HEK293 (cell line): Measurements from ENCODE around the gene OR2A2.

Experiments used
- CTCF ChIA-PET: fragments of 350-600 bp; formaldehyde crosslinking; extraction: SDS; loops from one replicate; lab custom pipeline; 2021; ENCODE audit warnings: antibody characterized with exemption; lab: Yijun Ruan, JAX
- POLR2A ChIA-PET: fragments of 300-600 bp; formaldehyde crosslinking; extraction: SDS; loops from one replicate; lab custom pipeline; 2020; ENCODE audit warnings: antibody characterized with exemption, inconsistent platforms; lab: Yijun Ruan, JAX
- H3K27ac ChIP-seq: fragments of 200-500 bp; sonication (Bioruptor generic); 2 replicates; pipeline ENCODE4 v1.5.1; 2014; ENCODE audit warnings: low read depth, low read length, control low read depth, inconsistent platforms; ENCODE audit errors: extremely low read depth
- H3K36me3 ChIP-seq, 2 experiments: fragments of 200-500 bp in 1 of 2; sonication (Bioruptor generic) in 1 of 2; 1 replicate in 1 of 2; 2 replicates in 1 of 2; pipeline ENCODE4 v1.5.1; 2014 to 2017; ENCODE audit warnings: inconsistent platforms in 2 of 2, low read length in 2 of 2; ENCODE audit not compliant: control insufficient read depth in 2 of 2, insufficient read depth in 1 of 2
- H3K4me1 ChIP-seq: fragments of 200-500 bp; sonication (Bioruptor generic); 2 replicates; pipeline ENCODE4 v1.5.1; 2014; ENCODE audit warnings: mild to moderate bottlenecking, low read length, inconsistent platforms; ENCODE audit not compliant: control insufficient read depth, insufficient read depth
- H3K4me3 ChIP-seq: 2 replicates; pipeline ENCODE4 v1.5.1; 2011; ENCODE audit warnings: low read depth, mild to moderate bottlenecking, control low read depth, low read length, moderate library complexity
- H3K9me3 ChIP-seq: fragments of 200-500 bp; sonication (Bioruptor generic); 2 replicates; pipeline ENCODE4 v1.5.1; 2014; ENCODE audit warnings: low read depth, low read length, inconsistent platforms; ENCODE audit not compliant: control insufficient read depth, insufficient read depth
- BCL11A ChIP-seq: fragments of 450-650 bp; formaldehyde crosslinking; IDR thresholded peaks from 2 replicates; pipeline ENCODE4 v1.5.1; 2016; ENCODE audit warnings: low read depth, missing biosample characterization, missing genetic modification characterization
- EGR2 ChIP-seq: fragments of 450-650 bp; formaldehyde crosslinking; IDR thresholded peaks from 2 replicates; pipeline ENCODE4 v1.5.1; 2016; ENCODE audit warnings: low read depth, missing biosample characterization, missing genetic modification characterization
- HOXA7 ChIP-seq: sonication (generic); formaldehyde crosslinking; IDR thresholded peaks from 2 replicates; pipeline ENCODE4 v1.8.1; 2022; ENCODE audit warnings: missing genetic modification reagents, borderline replicate concordance
- PRDM4 ChIP-seq: fragments of 450-650 bp; formaldehyde crosslinking; IDR thresholded peaks from 2 replicates; pipeline ENCODE4 v1.5.1; 2017; ENCODE audit warnings: missing biosample characterization, missing genetic modification characterization
- SP3 ChIP-seq: fragments of 450-650 bp; formaldehyde crosslinking; IDR thresholded peaks from 2 replicates; pipeline ENCODE4 v1.5.1; 2016; ENCODE audit warnings: missing biosample characterization, missing genetic modification characterization
- ZBTB10 ChIP-seq: fragments of 450-650 bp; formaldehyde crosslinking; IDR thresholded peaks from 2 replicates; pipeline ENCODE4 v1.5.1; 2016; ENCODE audit warnings: missing biosample characterization, missing genetic modification characterization
- ZBTB11 ChIP-seq: fragments of 450-650 bp; formaldehyde crosslinking; conservative IDR thresholded peaks from 2 replicates; pipeline ENCODE4 v1.5.1; 2016; ENCODE audit warnings: low read depth, missing biosample characterization, missing genetic modification characterization
- ZBTB21 ChIP-seq: fragments of 450-650 bp; formaldehyde crosslinking; IDR thresholded peaks from 2 replicates; pipeline ENCODE4 v1.5.1; 2017; ENCODE audit warnings: missing biosample characterization, missing genetic modification characterization
- ZNF10 ChIP-seq: fragments of 450-650 bp; formaldehyde crosslinking; IDR thresholded peaks from 2 replicates; pipeline ENCODE4 v1.5.1; 2017; ENCODE audit warnings: missing biosample characterization, missing genetic modification characterization
- ZNF132 ChIP-seq: fragments of 450-650 bp; formaldehyde crosslinking; IDR thresholded peaks from 2 replicates; pipeline ENCODE4 v1.5.1; 2017; ENCODE audit warnings: missing biosample characterization, missing genetic modification characterization, borderline replicate concordance
- ZNF140 ChIP-seq: fragments of 450-650 bp; formaldehyde crosslinking; IDR thresholded peaks from 2 replicates; pipeline ENCODE4 v1.5.1; 2016; ENCODE audit warnings: missing biosample characterization, missing genetic modification characterization
- ZNF211 ChIP-seq: fragments of 450-650 bp; formaldehyde crosslinking; IDR thresholded peaks from 2 replicates; pipeline ENCODE4 v1.5.1; 2016; ENCODE audit warnings: low read depth, missing biosample characterization, missing genetic modification characterization
- ZNF23 ChIP-seq: fragments of 450-650 bp; formaldehyde crosslinking; IDR thresholded peaks from 2 replicates; pipeline ENCODE4 v1.5.1; 2016; ENCODE audit warnings: missing biosample characterization, missing genetic modification characterization, borderline replicate concordance
- ZNF26 ChIP-seq: fragments of 450-650 bp; formaldehyde crosslinking; IDR thresholded peaks from 2 replicates; pipeline ENCODE4 v1.5.1; 2016; ENCODE audit warnings: missing biosample characterization, missing genetic modification characterization
- ZNF274 ChIP-seq, 2 experiments: fragments of 200-500 bp in 1 of 2; fragments of 450-650 bp in 1 of 2; sonication (Bioruptor generic) in 1 of 2; formaldehyde crosslinking in 1 of 2; IDR thresholded peaks; 2 replicates each; pipeline versions ENCODE4 v1.5.1 to v1.6.1; 2014 to 2016; ENCODE audit warnings: borderline replicate concordance in 1 of 2, inconsistent platforms in 1 of 2, low read length in 1 of 2, missing biosample characterization in 1 of 2, missing genetic modification characterization in 1 of 2
- ZNF302 ChIP-seq: fragments of 450-650 bp; formaldehyde crosslinking; IDR thresholded peaks from 2 replicates; pipeline ENCODE4 v1.5.1; 2016; ENCODE audit warnings: missing biosample characterization, missing genetic modification characterization, low read depth
- ZNF311 ChIP-seq: fragments of 450-650 bp; formaldehyde crosslinking; IDR thresholded peaks from 2 replicates; pipeline ENCODE4 v1.5.1; 2017; ENCODE audit warnings: missing biosample characterization, missing genetic modification characterization, borderline replicate concordance
- ZNF404 ChIP-seq: fragments of 450-650 bp; formaldehyde crosslinking; IDR thresholded peaks from 2 replicates; pipeline ENCODE4 v1.5.1; 2017; ENCODE audit warnings: missing biosample characterization, missing genetic modification characterization
- ZNF426 ChIP-seq: fragments of 450-650 bp; formaldehyde crosslinking; IDR thresholded peaks from 2 replicates; pipeline ENCODE4 v1.5.1; 2017; ENCODE audit warnings: missing biosample characterization, missing genetic modification characterization, mild to moderate bottlenecking, inconsistent platforms, moderate library complexity
- ZNF560 ChIP-seq: fragments of 450-650 bp; formaldehyde crosslinking; IDR thresholded peaks from 2 replicates; pipeline ENCODE4 v1.5.1; 2017; ENCODE audit warnings: missing biosample characterization, missing genetic modification characterization, borderline replicate concordance
- ZNF658 ChIP-seq: fragments of 450-650 bp; formaldehyde crosslinking; IDR thresholded peaks from 2 replicates; pipeline ENCODE4; 2016; ENCODE audit warnings: missing biosample characterization, missing genetic modification characterization
- ZNF776 ChIP-seq: fragments of 450-650 bp; formaldehyde crosslinking; IDR thresholded peaks from 2 replicates; pipeline ENCODE4 v1.5.0; 2017; ENCODE audit warnings: missing biosample characterization, missing genetic modification characterization, borderline replicate concordance
- ZNF792 ChIP-seq: fragments of 450-650 bp; formaldehyde crosslinking; IDR thresholded peaks from 2 replicates; pipeline ENCODE4 v1.5.1; 2016; ENCODE audit warnings: missing biosample characterization, missing genetic modification characterization
- ZNF843 ChIP-seq: fragments of 450-650 bp; formaldehyde crosslinking; IDR thresholded peaks from 2 replicates; pipeline ENCODE4 v1.5.1; 2016; ENCODE audit warnings: missing biosample characterization, missing genetic modification characterization

The OR2A2 gene

GRCh38 chr7:144100607-144101006 lies 8.8 kb upstream of the OR2A2 start (continued):
- TF ChIP-seq ZNF843 (tag by site-specific recombination) (no peak), ZNF302 (tag by site-specific recombination) (no peak), ZNF274 (IDR thresholded peaks at IDR 0.05; ENCODE audit: low read length) (no peak), ZNF274 (tag by site-specific recombination; IDR thresholded peaks at IDR 0.05; ENCODE audit: borderline replicate concordance) (no peak), ZNF26 (tag by site-specific recombination) (no peak), ZNF658 (tag by site-specific recombination) (no peak), ZNF211 (no peak), PRDM4 (no peak), ZNF132 (tag by site-specific recombination) (no peak)
- TF ChIP-seq, all 188 proteins: peak for 0

GRCh38 chr7:144102041-144102440 lies 7.3 kb upstream of the OR2A2 start:
- ChIA-PET POLR2A (no interaction called here), CTCF (no interaction called here)

More at GRCh38 chr7:144102041-144102440, 7.3 kb upstream of the OR2A2 start:
- Histone ChIP-seq H3K4me3 (no peak overlapping the region), H3K27ac (no peak overlapping the region), H3K9me3 (no peaks in the 10 kb centered on the region), H3K4me1 (no peaks in the 10 kb centered on the region), H3K36me3 (no peaks in the 10 kb centered on the region)
- no peak for TF ChIP-seq ZNF311 (tag by site-specific recombination)
- TF ChIP-seq ZBTB10 (tag by site-specific recombination), result no peak
- TF ChIP-seq ZBTB11 (tag by site-specific recombination), result no peak
- TF ChIP-seq ZNF404, result no peak
- TF ChIP-seq ZNF23 (tag by site-specific recombination), result no peak
- no peak for TF ChIP-seq EGR2 (tag by site-specific recombination)
- no peak for TF ChIP-seq ZBTB21 (tag by site-specific recombination)
- TF ChIP-seq ZNF10 (tag by site-specific recombination), result no peak
- no peak for TF ChIP-seq ZNF426 (tag by site-specific recombination)
- no peak for TF ChIP-seq SP3 (tag by site-specific recombination)
- TF ChIP-seq ZNF792 (tag by site-specific recombination), result no peak
- TF ChIP-seq ZNF776 (tag by site-specific recombination), result no peak
- TF ChIP-seq HOXA7, result no peak
- TF ChIP-seq ZNF560 (tag by site-specific recombination), result no peak
- no peak for TF ChIP-seq BCL11A (tag by site-specific recombination)
- TF ChIP-seq ZNF140 (tag by site-specific recombination), result no peak
